RPMI7951 (cell line): ENCODE results near the gene SUB1. TPM values are rescaled to one million over a fixed set of nuclear protein-coding genes. Genes with fewer than 3 reads are reported as not detected.
A peak's percentile ranks its signal among the peaks of the same experiment; 100 is the strongest.

Experiments
- DNase-seq: peaks from one replicate; pipeline ENCODE4 v3.0.0-alpha.2; 2012; ENCODE audit warnings: low read depth
- total RNA-seq: library from RNA; depleted of rRNA; stranded (reverse); fragments of >200 nt; shearing (Covaris generic); gene quantifications from 2 replicates; pipeline ENCODE4 v1.2.3, GENCODE V29; 2014; rRNA removed

SUB1 gene
- total RNA-seq, 1 experiment from 2014 or later = 391 TPM

GRCh38 chr5:32645246-32645645, 59.9 kb downstream of the SUB1 start:
- peak; percentile 35 for DNase-seq

DNA sequence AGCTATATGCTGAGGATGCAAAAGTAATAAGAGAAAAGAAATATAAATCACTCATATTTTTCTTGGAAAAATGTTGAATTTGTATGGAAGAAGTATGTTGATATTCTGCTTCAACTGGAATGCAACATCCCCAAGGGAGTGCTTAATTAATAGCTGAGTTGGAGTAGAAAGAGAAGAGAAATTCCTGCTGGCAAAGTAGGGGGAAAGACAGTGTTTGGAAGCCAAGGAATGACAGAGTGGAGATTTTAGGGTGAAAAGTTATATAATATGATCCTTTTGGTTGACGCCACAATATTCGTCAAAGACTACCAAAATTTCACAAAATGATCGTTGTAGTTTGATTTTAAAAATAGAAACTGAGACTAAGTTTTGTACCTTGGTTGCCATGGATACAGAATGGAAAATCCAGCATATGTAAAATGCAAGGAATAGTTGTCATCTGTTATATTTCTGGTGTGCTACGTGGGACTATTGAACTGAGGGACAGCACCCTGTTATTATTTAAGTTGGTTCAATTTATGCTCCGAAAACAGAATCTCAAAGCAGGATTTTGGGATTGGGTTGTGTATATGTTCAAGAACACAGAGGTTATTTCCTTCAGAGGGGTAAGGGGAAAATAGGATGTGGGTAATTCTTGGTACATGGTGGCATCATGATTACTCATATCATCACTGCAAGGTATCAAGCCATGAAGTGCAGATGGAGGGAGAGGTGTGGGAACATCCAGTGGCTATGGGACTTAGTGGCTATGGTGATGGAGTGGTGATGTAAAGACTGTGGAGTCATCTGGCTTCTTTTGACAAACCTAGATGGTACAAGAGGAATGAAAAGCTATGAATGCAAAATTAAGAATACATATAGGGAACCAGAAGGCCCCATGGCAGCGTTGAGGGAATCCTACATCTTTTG, 61.0 kb downstream of the SUB1 start:
- DNase-seq = no peak

DNA sequence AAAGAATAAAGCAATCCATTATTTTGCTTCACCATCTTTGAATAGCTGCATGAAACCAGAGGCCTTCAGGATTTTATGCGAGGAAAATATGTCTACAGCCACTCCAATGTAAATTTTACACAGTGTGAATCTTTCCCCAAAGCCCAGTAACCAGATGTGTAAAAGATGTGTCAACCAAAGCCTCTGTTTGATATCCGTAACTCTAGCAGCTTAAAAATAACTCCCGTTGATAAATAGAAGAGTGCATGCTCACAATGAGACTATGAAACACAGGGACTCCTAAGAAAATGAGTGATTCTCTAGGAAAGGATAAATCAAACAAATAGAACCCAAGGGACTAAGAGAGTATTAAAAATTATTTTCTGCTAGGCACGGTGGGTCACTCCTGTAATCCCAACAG, 65.7 kb downstream of the SUB1 start:
- DNase-seq = no peak

DNA sequence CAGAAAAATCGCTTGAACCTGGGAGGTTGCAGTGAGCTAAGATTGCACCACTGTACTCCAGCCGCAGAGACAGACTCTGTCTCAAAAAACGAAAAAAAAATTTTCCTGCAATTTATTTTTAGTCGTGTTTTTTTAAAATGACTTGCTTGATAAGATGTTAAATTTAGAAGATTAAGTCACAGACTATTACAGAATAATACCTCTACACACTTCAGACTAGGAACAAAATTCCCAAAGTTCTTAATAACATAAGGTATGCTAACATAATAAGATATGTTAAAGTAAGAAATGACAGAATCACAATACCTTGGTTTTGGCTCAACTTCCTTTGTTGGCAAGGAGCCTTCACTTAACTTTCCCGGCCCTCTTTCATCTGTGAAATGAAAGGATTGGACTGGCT, 66.3 kb downstream of the SUB1 start:
- DNase-seq = no peak

Other genes with a start within 250 kb of the SUB1 start
- 52.2 and 77.4 TPM in 2 replicates for gene ZFR, start 140.8 kb upstream of the SUB1 start, total RNA-seq
- gene NPR3, start 125.8 kb downstream of the SUB1 start, total RNA-seq = 0.60 TPM in 1 of 2 replicates, not detected in the other